ENCODE results near the gene MLLT6.

MLLT6 gene

DNA sequence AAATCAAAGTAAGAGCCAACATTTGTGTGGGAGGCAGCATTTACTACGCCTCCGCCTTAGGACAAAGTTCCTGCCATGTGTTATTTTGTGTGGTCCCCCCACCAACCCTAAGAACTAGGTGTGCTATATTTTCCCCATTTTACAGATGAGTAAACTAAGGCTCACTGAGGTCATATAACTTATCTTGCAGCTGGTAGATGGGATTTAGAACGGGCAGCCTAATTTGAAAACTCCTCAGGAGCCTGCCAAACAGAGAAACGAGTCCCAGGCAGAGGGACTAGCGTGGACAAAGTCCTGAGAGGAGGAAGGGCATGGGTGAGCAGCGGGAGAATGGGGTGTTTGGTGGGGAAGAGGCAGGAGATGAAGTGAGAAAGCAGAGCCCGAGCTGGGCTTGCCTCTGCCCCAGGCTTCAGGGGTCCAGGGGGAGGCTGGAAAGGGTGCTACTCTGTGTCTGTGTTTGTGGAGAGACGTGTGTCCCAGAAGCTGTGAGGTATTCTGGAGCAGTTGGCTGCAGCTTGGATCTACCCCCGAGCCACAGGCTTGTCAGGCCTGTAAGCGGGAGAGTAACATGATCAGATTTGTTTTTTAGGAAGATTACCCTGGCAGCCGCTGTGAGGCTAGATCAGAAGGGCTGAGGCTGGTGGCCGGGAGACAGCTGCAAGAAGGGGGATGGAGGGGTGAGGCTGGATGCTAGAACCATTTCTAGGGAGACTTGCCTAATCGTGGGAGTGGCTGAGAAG, 5.0 kb downstream of the MLLT6 start:
- H3K4me3 ChIP-seq, result no peak overlapping the region
- H3K27ac ChIP-seq, result 0 out of 2 replicates have a peak overlapping the region, but pooled peaks have one; percentile 11
- DNase-seq (ENCODE audit: low read depth, low spot score), result no peak
- H3K36me3 ChIP-seq (ENCODE audit: insufficient read depth, low read length), result peaks cover 15% of the 10 kb centered on the region; the same call in 1 of the 2 replicates
- no peaks in the 10 kb centered on the region for H3K9me3 ChIP-seq (ENCODE audit: low read depth, low read length)
- H3K9ac ChIP-seq (ENCODE audit: insufficient read length), result no peak overlapping the region
- no peak for TF ChIP-seq FOXP2 (optimal IDR thresholded peaks at IDR 0.05; ENCODE audit: control extremely low read depth, extremely low read length, insufficient read depth)
- no peak for TF ChIP-seq EZH2 (IDR thresholded peaks at IDR 0.05)
- TF ChIP-seq POLR2AphosphoS5 (IDR thresholded peaks at IDR 0.05; ENCODE audit: borderline replicate concordance, low read depth, low read length), result no peak

DNA sequence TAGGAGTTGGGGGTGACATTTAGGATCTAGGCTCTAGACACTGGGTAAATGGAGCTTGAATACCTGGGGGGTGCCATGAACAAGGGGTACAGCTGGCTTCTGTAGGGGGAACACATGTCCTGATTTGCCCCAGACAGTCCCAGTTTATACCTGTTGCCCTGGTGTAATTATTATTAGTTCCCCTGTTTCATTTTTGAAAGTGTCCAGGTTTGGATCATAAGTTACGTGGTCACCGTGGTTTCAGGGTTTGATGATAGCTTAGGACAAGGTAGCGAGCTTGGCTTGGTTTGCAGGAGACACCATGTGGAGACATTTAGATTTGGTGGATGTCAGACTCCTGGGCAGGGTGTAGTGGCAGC, 5.5 kb downstream of the MLLT6 start:
- no peak overlapping the region for H3K27ac ChIP-seq
- TF ChIP-seq FOXP2 (optimal IDR thresholded peaks at IDR 0.05; ENCODE audit: control extremely low read depth, extremely low read length, insufficient read depth), result no peak
- no peak for TF ChIP-seq EZH2 (IDR thresholded peaks at IDR 0.05)
- no peak for TF ChIP-seq POLR2AphosphoS5 (IDR thresholded peaks at IDR 0.05; ENCODE audit: borderline replicate concordance, low read depth, low read length)
- no peak overlapping the region for H3K4me3 ChIP-seq
- no peak overlapping the region for H3K9ac ChIP-seq (ENCODE audit: insufficient read length)
- DNase-seq (ENCODE audit: low read depth, low spot score), result no peak
- no peaks in the 10 kb centered on the region for H3K9me3 ChIP-seq (ENCODE audit: low read depth, low read length)
- H3K36me3 ChIP-seq (ENCODE audit: insufficient read depth, low read length), result peaks cover 15% of the 10 kb centered on the region; the same call in 1 of the 2 replicates

DNA sequence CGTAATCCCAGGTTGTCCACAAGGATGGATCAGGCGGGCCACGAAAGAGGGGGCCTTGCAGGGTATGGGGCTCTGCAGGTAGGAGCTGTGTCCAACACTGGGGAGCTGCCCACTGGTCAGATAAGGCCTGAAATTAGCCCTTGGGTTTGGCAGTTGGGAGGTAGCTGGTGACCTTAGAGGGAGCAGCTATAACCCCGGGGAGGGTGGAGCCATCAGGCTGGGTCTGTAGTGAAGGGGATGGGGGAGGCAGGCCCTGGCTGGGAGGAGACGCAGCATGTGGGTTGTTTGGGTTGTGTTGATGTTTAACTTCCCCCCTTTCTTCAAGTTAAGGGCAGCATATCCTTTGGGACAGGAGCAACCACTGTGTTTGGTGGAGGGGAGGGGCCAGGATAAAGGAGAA, 5.9 kb downstream of the MLLT6 start:
- H3K9ac ChIP-seq (ENCODE audit: insufficient read length), result no peak overlapping the region
- TF ChIP-seq FOXP2 (optimal IDR thresholded peaks at IDR 0.05; ENCODE audit: control extremely low read depth, extremely low read length, insufficient read depth), result no peak
- H3K9me3 ChIP-seq (ENCODE audit: low read depth, low read length), result no peaks in the 10 kb centered on the region
- no peak overlapping the region for H3K27ac ChIP-seq
- DNase-seq (ENCODE audit: low read depth, low spot score), result no peak
- H3K4me3 ChIP-seq, result no peak overlapping the region
- peaks cover 18% of the 10 kb centered on the region; the same call in 1 of the 2 replicates for H3K36me3 ChIP-seq (ENCODE audit: insufficient read depth, low read length)

DNA sequence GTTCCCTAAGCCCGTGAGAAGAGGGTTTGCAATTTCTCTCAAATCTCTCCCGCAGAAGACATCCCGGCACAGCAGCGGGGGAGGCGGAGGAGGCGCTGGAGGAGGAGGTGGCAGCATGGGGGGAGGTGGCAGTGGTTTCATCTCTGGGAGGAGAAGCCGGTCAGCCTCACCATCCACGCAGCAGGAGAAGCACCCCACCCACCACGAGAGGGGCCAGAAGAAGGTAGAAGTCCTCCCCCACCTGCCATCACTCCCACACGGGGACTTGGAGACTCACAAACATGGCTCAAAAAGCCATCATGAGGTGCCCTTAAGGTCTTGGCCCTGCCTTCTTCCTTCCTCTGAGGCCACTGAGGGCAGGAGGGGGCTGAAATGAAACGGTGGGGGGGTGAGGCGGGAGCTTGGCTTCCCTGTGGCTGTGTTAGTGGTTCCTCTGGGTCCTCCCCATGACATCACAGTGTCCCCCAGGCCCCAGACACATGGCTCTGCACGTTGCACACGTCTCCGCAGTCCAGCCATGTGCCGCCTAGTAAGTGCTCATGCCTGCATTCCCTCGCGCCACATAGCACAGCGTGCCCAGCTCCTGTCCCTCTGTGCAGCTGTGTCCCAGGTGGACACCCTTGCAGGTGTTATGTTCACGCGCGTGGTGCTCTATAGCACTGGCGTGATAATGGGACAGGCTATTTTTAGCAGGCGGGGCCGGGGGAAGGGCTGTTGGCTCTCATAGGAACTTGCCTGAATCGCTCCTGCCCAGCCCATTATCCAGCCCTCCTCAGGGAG, 6.9 kb downstream of the MLLT6 start:
- Histone ChIP-seq H3K27ac (no peak overlapping the region), H3K9ac (ENCODE audit: insufficient read length) (no peak overlapping the region), H3K9me3 (ENCODE audit: low read depth, low read length) (no peaks in the 10 kb centered on the region), H3K36me3 (ENCODE audit: insufficient read depth, low read length) (peaks cover 25% of the 10 kb centered on the region; the same call in 1 of the 2 replicates), H3K4me3 (no peak overlapping the region)
- TF ChIP-seq EZH2 (IDR thresholded peaks at IDR 0.05) (no peak), POLR2AphosphoS5 (IDR thresholded peaks at IDR 0.05; ENCODE audit: borderline replicate concordance, low read depth, low read length) (no peak), FOXP2 (optimal IDR thresholded peaks at IDR 0.05; ENCODE audit: control extremely low read depth, extremely low read length, insufficient read depth) (no peak)
- DNase-seq (ENCODE audit: low read depth, low spot score), result no peak

DNA sequence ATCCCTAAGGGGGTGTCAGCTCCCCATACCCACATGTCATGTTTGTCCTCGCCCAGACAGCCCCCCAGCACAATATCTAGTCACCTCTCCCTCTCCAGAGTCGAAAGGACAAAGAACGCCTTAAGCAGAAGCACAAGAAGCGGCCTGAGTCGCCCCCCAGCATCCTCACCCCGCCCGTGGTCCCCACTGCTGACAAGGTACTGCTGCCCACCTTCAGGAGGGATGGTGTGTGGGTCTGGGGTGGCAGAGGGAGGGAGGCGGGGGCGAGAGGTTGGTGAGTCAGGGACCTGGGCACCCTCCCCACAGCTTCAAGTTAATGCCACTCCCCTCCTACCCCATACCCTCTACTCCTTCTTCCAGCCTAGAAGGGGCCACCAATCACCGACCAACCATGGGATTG, 7.5 kb downstream of the MLLT6 start:
- Histone ChIP-seq H3K9me3 (ENCODE audit: low read depth, low read length) (no peaks in the 10 kb centered on the region), H3K27ac (no peak overlapping the region), H3K9ac (ENCODE audit: insufficient read length) (no peak overlapping the region), H3K36me3 (ENCODE audit: insufficient read depth, low read length) (peaks cover 25% of the 10 kb centered on the region; the same call in 1 of the 2 replicates), H3K4me3 (no peak overlapping the region)
- no peak for DNase-seq (ENCODE audit: low read depth, low spot score)
- TF ChIP-seq POLR2AphosphoS5 (IDR thresholded peaks at IDR 0.05; ENCODE audit: borderline replicate concordance, low read depth, low read length) (no peak), EZH2 (IDR thresholded peaks at IDR 0.05) (no peak), FOXP2 (optimal IDR thresholded peaks at IDR 0.05; ENCODE audit: control extremely low read depth, extremely low read length, insufficient read depth) (no peak)

DNA sequence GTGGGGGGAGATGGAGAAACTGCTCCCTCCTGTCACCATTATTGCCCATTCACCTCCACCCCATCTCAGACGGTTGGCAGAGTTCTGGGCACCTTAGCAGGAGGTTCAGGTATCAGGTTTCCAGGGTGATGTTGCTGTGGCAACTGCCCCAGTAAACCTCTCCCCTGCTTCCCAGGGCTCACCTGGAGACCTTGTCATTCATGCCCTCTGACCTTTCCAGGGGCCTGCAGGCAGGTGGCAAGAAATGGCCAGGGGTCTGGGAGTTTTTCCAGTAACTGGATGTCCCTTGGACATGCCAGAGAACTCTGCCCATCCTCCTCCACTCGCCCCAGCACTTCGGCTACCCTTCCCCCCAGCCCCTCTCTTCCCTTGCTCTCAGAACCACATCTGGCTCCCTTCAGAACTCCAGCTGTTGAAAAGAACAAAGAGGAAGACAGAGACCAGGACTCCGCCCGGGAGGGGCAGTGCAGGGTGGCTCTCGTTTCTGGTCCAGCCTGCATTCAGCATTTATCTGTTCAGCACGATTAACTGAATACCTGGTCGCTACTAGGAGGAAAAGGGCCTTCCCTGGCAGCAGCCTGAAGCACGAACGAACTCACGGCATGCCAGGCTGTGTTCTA, 8.5 kb downstream of the MLLT6 start:
- Histone ChIP-seq H3K9me3 (ENCODE audit: low read depth, low read length) (no peaks in the 10 kb centered on the region), H3K27ac (no peak overlapping the region), H3K4me3 (no peak overlapping the region), H3K9ac (ENCODE audit: insufficient read length) (no peak overlapping the region), H3K36me3 (ENCODE audit: insufficient read depth, low read length) (peaks cover 25% of the 10 kb centered on the region; the same call in 1 of the 2 replicates)
- TF ChIP-seq EZH2 (IDR thresholded peaks at IDR 0.05) (no peak), POLR2AphosphoS5 (IDR thresholded peaks at IDR 0.05; ENCODE audit: borderline replicate concordance, low read depth, low read length) (no peak), FOXP2 (optimal IDR thresholded peaks at IDR 0.05; ENCODE audit: control extremely low read depth, extremely low read length, insufficient read depth) (no peak)
- DNase-seq (ENCODE audit: low read depth, low spot score), result no peak

DNA sequence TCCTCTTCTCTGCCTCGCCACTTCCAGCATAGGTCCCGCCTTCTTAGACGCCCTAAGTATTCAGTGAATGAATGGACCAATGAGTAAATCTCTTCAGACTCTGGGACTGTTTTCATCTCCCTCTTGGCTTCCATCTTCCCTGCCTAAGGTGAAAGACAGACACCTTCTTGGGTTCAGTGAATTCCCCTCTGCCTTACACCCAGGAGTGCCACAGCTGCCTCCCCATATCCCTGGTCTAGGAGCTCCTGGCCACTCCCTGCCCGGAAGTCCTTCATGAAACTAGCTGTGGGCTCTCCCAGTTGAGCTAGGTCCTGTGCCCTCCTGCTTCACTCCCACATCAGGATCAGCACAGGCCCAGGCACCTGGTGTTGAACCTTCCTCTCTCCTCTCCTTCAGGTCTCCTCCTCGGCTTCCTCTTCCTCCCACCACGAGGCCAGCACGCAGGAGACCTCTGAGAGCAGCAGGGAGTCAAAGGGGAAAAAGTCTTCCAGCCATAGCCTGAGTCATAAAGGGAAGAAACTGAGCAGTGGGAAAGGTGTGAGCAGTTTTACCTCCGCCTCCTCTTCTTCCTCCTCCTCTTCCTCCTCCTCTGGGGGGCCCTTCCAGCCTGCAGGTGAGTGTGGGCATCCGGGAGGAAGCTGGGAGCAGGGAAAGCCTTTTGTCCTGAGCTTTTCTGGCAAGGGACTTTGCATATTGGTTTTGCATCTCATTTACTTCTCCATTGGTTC, 10.3 kb downstream of the MLLT6 start:
- Histone ChIP-seq H3K9me3 (ENCODE audit: low read depth, low read length) (no peaks in the 10 kb centered on the region), H3K9ac (ENCODE audit: insufficient read length) (no peak overlapping the region), H3K4me3 (no peak overlapping the region), H3K27ac (no peak overlapping the region), H3K36me3 (ENCODE audit: insufficient read depth, low read length) (peaks cover 33% of the 10 kb centered on the region)
- DNase-seq (ENCODE audit: low read depth, low spot score), result no peak
- TF ChIP-seq FOXP2 (optimal IDR thresholded peaks at IDR 0.05; ENCODE audit: control extremely low read depth, extremely low read length, insufficient read depth) (no peak), POLR2AphosphoS5 (IDR thresholded peaks at IDR 0.05; ENCODE audit: borderline replicate concordance, low read depth, low read length) (no peak), EZH2 (IDR thresholded peaks at IDR 0.05) (no peak)

Measured in SK-N-MC (cell line).